ENCODE measurements around the gene SLBP. TPM values are rescaled to one million over a fixed set of nuclear protein-coding genes. Genes with fewer than 3 reads are reported as not detected.

The SLBP gene
- total RNA-seq, 1 donor from 2014 or later = 62.9 TPM

DNA sequence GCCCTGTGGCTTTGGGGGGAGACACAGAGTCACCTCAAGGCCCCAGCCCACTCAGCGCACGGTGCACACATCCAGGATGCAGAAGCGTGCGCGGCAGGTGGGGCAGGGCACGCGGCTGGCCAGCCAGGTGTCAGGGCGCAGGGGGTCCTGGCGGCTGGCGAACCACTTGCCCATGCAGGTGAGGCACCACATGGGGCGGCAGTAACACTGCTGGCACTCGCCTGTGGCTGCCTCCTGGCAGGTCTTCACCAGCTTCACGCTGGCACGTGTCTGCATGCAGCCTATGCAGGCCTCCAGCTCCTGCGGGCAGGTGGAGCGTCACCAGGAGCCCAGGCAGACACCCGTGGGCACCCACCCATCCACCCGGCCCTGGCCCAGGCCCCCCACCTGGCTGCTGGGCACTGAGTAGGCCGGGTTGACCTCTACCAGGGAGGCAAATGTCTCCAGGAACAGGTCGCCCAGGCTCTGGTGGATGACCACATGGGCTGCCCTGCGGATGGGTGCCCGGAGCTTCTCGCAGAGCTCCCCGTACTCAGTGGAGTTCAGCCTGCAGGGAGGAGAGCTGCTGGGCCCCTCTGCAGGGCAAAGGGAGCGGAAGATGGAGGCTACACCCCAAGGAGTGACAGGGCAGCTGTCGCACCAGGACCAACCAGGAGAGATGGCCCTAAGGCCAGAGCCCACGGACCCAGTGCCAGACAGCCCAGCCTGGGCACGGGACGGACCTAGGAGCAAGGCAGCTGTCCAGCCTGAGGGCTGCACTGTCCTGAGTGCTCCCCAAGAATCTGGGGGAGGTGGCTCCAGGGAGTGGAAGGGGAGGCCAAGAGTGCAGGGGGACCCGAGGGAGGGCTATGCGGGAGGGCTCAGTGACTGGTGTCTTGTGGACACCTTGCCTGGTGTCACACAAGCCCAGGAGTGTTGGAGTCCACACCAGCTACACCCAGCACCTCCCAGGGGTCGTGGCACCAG, 5.3 kb upstream of the SLBP start:
- FAIRE-seq = no peak
- Histone ChIP-seq H3K27me3 (ENCODE audit: control insufficient read depth, insufficient read depth, low read length) (no peaks in the 10 kb centered on the region), H3K36me3 (ENCODE audit: control insufficient read depth, insufficient read depth, low read length) (peaks cover 6% of the 10 kb centered on the region), H3K4me3 (ENCODE audit: low read depth, low read length) (no peak overlapping the region)
- DNase-seq (ENCODE audit: low read depth) = no peak
- TF ChIP-seq, protein P1, sequence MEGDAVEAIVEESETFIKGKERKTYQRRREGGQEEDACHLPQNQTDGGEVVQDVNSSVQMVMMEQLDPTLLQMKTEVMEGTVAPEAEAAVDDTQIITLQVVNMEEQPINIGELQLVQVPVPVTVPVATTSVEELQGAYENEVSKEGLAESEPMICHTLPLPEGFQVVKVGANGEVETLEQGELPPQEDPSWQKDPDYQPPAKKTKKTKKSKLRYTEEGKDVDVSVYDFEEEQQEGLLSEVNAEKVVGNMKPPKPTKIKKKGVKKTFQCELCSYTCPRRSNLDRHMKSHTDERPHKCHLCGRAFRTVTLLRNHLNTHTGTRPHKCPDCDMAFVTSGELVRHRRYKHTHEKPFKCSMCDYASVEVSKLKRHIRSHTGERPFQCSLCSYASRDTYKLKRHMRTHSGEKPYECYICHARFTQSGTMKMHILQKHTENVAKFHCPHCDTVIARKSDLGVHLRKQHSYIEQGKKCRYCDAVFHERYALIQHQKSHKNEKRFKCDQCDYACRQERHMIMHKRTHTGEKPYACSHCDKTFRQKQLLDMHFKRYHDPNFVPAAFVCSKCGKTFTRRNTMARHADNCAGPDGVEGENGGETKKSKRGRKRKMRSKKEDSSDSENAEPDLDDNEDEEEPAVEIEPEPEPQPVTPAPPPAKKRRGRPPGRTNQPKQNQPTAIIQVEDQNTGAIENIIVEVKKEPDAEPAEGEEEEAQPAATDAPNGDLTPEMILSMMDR (IDR thresholded peaks at IDR 0.05; ENCODE audit: insufficient read depth, low read length, severe bottlenecking) = no peak

DNA sequence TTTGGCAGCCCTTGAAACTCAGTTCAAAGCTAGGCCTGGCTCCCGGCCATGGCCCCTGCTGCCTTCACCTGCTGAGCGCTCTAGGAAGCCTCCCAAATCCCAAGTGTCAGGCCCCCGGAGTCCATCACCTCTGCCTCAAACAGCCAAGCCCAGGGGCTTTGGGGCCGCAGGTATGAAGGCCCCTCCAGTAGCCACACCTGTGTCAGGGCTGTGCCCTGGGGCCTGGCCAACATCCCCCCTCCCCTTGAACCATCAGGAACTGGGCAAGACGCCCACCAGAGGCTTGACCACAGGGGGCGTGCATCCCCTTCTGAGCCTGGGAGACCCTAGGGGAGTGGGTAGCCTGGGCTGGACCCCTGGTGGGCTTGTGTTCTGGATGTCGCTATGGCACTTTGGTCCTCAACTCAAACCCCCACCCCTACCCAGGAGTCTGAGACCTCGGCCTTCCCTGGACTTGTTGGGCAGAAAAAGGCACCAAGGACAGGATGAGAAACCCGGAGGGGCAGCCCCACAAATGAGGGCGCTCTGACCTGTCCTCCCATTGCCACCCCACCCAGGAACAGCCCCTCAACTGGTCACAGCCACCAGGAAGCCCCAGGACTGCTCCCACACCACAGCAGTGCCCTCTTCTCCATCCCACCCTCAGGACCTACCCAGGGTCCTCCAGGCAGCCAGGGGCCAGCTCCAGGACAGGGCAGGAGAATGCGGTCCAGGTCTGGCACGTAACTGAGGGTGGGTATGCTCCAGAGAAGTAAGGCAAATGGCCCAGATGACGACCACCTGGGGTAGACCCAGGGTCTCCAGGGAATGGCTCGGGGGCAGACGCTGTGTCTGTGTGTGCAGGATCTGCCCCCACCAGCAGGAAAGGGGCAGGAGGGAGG, 4.2 kb upstream of the SLBP start:
- FAIRE-seq (no peak), DNase-seq (ENCODE audit: low read depth) (no peak)
- H3K27me3 ChIP-seq (ENCODE audit: control insufficient read depth, insufficient read depth, low read length) = no peaks in the 10 kb centered on the region
- H3K36me3 ChIP-seq (ENCODE audit: control insufficient read depth, insufficient read depth, low read length) = peaks cover 6% of the 10 kb centered on the region
- TF ChIP-seq, protein P1 (IDR thresholded peaks at IDR 0.05; ENCODE audit: insufficient read depth, low read length, severe bottlenecking) = no peak
- H3K4me3 ChIP-seq (ENCODE audit: low read depth, low read length) = no peak overlapping the region

DNA sequence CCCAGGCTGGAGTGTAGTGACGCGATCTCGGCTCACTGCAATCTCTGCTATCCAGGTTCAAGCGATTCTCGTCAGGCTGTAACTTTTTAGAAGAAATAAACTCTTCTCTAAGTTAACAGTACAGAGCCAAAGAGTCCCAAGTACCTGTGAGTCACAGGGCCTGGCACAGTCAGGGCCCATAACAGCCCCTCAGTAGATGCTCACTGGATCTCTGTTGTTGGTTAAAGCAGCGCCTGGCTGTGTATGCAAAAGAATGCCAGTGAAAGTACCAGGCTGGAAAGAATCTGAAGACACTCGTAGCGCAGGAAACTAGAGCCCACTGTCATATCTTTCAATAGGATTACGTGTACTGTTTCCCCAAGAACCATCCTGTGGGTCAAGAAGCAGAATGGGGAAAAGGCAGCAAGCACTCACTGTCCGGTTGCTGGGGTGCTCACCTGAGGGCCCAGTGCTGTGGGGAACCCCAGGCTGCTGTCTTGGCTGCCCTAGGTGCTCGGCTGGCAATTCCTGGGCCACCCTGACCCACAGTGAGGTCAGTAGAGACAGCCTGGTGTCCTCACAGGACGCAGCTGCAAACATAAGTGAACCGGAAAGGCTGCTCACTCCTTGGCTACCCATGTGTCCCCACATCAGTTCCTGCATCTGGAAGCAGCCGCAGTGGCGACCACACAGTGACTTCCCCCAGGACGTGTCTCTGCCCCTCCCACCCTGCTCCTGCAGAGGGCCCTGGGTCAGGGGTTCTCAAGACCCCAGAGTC, 3.1 kb upstream of the SLBP start:
- Histone ChIP-seq H3K27me3 (ENCODE audit: control insufficient read depth, insufficient read depth, low read length) (no peaks in the 10 kb centered on the region), H3K36me3 (ENCODE audit: control insufficient read depth, insufficient read depth, low read length) (peaks cover 8% of the 10 kb centered on the region), H3K4me3 (ENCODE audit: low read depth, low read length) (no peak overlapping the region)
- DNase-seq (ENCODE audit: low read depth) = no peak
- no peak for FAIRE-seq
- TF ChIP-seq, protein P1 (IDR thresholded peaks at IDR 0.05; ENCODE audit: insufficient read depth, low read length, severe bottlenecking) = no peak

DNA sequence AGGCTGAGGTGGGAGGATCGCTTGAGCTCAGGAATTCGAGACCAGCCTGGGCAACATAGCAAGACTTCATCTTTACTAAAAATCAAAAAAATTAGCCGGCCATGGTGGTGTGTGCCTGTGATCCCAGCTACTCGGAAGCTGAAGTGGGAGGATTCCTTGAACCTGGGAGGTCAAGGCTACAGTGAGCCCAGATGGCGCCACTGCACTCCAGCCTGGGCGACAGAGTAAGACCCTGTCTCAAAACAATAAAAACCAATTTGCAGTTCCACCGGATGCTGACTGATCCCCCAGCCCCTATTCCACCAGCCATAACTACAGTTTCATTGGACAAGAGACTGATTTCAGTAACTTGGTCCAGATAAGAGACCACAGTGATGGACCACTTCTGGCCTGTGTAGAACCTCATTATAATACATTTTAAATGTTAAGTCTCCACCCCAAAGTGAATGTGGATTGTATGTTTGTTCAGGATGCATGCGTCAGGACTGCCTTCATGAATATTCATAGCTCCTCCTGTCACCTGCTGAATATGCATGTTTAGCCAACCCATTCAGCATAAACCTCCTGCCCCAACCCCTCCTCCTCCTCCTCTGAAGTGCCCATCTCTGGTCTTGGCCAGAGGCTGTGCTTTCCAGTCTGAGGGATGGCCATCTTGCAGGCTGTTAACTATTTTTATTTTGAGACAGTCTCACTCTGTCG, 2.3 kb upstream of the SLBP start:
- Histone ChIP-seq H3K27me3 (ENCODE audit: control insufficient read depth, insufficient read depth, low read length) (no peaks in the 10 kb centered on the region), H3K36me3 (ENCODE audit: control insufficient read depth, insufficient read depth, low read length) (peaks cover 8% of the 10 kb centered on the region), H3K4me3 (ENCODE audit: low read depth, low read length) (no peak overlapping the region)
- FAIRE-seq = no peak
- TF ChIP-seq, protein P1 (IDR thresholded peaks at IDR 0.05; ENCODE audit: insufficient read depth, low read length, severe bottlenecking) = no peak
- DNase-seq (ENCODE audit: low read depth) = peak; percentile 37
